Stimulated activated CD4-positive, alpha-beta T cell treated with anti-CD3 and anti-CD28 coated beads, TNF-alpha, amount 100 ng/mL, for 24 hours (primary cell): ENCODE measurements around the gene SUPT3H.

Source experiments
- DNase-seq, 3 experiments: peaks; one replicate each; pipeline ENCODE4 v3.0.0-alpha.2; 2020; ENCODE audit warnings: low read depth in 3 of 3

SUPT3H gene

GRCh38 chr6:45002390-45003105 lies 375.2 kb downstream of the SUPT3H start:
- DNase-seq = no peak

GRCh38 chr6:45001663-45002062 lies 376.1 kb downstream of the SUPT3H start:
- DNase-seq = no peak

DNA sequence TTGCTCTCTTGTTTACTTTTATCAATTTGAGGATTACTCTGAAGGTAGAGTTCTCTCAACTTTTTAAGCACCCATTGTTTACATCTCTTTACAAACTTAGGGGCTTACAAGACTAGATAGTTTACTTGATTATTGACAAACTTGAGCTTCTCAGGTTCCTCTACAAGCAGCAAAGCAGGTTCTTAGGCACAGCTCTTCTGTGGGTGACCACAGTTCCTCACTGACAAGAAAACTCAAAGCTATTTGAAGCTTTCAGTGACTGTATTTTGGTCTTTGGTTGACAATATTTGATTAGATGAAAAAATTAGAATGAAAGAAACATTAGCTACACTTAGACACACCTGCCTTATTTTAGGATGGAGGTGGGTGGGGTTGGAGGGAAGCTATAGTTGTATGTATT lies 376.9 kb downstream of the SUPT3H start:
- no peak for DNase-seq

GRCh38 chr6:44999066-44999465 lies 378.7 kb downstream of the SUPT3H start:
- DNase-seq = no peak

- no peak for DNase-seq
Measured at GRCh38 chr6:44995486-44996132, 382.1 kb downstream of the SUPT3H start.

GRCh38 chr6:44989391-44989790 lies 388.3 kb downstream of the SUPT3H start:
- DNase-seq = no peak

DNA sequence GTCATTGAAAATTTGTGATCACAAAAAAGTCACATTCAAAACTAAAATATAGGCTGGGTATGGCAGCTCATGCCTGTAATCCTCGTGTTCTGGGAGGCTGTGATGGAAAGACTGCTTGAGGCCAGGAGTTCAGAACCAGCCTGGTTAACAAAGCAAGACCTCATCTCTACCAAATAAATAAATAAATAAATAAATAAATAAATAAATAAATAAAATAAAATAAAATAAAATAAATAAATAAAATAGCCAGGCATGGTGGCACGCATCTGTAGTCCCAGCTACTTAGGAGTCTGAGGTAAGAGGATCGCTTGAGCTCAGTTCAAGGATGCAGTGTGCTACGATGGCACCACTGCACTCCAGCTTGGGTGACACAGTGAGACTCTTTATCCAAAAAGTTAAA lies 392.7 kb downstream of the SUPT3H start:
- no peak for DNase-seq

- no peak for DNase-seq
Measured at GRCh38 chr6:44983467-44984365, 394.0 kb downstream of the SUPT3H start.

- DNase-seq = no peak
Measured at GRCh38 chr6:44980841-44981240, 396.9 kb downstream of the SUPT3H start.

- no peak for DNase-seq
Measured at GRCh38 chr6:44976677-44977641, 400.8 kb downstream of the SUPT3H start.

GRCh38 chr6:44974511-44974910 lies 403.2 kb downstream of the SUPT3H start:
- no peak for DNase-seq

GRCh38 chr6:44972709-44973108 lies 405.0 kb downstream of the SUPT3H start:
- no peak for DNase-seq

- no peak for DNase-seq
Measured at GRCh38 chr6:44969446-44970185, 408.1 kb downstream of the SUPT3H start.

DNA sequence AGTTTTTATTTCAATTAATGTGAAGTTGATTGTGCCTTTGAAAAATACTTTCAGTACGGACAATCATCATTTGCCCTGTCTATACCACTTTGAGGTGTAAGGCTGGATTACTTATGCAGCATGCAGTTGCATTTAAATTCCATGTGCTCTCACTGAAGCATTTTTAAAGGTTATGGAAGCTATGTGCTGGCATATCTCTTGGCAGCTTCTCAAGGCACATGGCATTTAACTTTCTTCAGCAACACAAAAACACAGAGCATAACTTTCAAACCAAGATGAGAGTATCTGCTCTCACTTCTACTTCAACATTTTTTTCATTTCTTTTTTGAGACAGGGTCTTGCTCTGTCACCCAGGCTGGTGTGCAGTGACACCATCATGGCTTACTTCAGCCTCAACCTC lies 410.3 kb downstream of the SUPT3H start:
- no peak for DNase-seq

DNA sequence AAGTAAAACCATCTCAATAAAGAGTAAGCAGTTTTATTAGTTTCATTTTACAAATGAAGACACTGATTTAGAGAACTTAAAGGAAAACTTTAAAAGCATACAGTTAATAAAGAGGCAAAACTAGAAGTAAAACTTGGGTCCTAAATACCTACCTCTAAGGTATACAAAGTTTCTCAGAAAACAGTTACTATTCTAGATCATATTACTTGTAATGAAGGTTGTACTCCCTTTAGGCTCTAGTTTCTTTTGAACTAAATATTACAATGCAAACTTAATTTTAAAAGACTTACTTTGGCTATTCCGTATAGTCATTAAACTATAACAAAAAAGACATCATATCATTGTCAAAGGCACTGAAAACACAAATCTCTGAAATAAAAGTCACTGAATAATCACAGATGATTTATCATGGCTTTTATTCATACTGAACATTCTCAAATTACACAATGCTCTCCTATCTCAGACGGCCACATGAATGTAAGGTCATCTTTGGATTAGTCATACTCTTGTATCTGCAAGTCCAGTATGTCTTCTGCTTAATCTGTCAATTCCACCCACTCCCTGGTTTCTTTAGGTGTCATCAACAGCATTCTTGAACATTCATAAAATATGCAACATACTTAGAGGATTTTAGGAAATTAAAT lies 411.2 kb downstream of the SUPT3H start:
- DNase-seq = no peak

- no peak for DNase-seq
Measured at GRCh38 chr6:44965708-44966107, 412.0 kb downstream of the SUPT3H start.

GRCh38 chr6:44960898-44961297 lies 416.8 kb downstream of the SUPT3H start:
- no peak for DNase-seq

- no peak for DNase-seq
Measured at GRCh38 chr6:44959651-44960050, 418.1 kb downstream of the SUPT3H start.

GRCh38 chr6:44957156-44957555 lies 420.6 kb downstream of the SUPT3H start:
- no peak for DNase-seq

- no peak for DNase-seq
Measured at GRCh38 chr6:44956396-44956795, 421.3 kb downstream of the SUPT3H start.
